Loucy (cell line): ENCODE measurements around the gene CABP7.

Experiments
- EZH2phosphoT487 ChIP-seq: fragments of 200-600 bp; IDR thresholded peaks from 2 replicates; pipeline ENCODE4 v1.6.1; 2018; ENCODE audit warnings: antibody characterized with exemption, mild to moderate bottlenecking, moderate library complexity, borderline replicate concordance
- TF ChIP-seq, protein P1 (sequence below): fragments of 200-600 bp; sonication (generic); conservative IDR thresholded peaks from 2 replicates; pipeline ENCODE4 v1.5.1; 2014; ENCODE audit warnings: mild to moderate bottlenecking, antibody characterized with exemption, low read length

GRCh38 chr22:29673361-29674066 is 46.3 kb upstream of the CABP7 start:
- TF ChIP-seq, protein P1, sequence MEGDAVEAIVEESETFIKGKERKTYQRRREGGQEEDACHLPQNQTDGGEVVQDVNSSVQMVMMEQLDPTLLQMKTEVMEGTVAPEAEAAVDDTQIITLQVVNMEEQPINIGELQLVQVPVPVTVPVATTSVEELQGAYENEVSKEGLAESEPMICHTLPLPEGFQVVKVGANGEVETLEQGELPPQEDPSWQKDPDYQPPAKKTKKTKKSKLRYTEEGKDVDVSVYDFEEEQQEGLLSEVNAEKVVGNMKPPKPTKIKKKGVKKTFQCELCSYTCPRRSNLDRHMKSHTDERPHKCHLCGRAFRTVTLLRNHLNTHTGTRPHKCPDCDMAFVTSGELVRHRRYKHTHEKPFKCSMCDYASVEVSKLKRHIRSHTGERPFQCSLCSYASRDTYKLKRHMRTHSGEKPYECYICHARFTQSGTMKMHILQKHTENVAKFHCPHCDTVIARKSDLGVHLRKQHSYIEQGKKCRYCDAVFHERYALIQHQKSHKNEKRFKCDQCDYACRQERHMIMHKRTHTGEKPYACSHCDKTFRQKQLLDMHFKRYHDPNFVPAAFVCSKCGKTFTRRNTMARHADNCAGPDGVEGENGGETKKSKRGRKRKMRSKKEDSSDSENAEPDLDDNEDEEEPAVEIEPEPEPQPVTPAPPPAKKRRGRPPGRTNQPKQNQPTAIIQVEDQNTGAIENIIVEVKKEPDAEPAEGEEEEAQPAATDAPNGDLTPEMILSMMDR: no peak
- no peak for TF ChIP-seq EZH2phosphoT487
